Activated CD4-positive, alpha-beta T cell treated with anti-CD3 and anti-CD28 coated beads for 24 hours (primary cell): ENCODE data around the gene CP.
"Not testable (repeated sequence)": the region's sequence is repeated elsewhere in the genome, so short reads cannot be mapped to it uniquely, and the experiment has no call there.

Source experiments
- DNase-seq, 2 donors: peaks; one replicate each; pipeline ENCODE4 v3.0.0-alpha.2; 2020; ENCODE audit warnings: low read depth in 2 of 2

The CP gene

DNA sequence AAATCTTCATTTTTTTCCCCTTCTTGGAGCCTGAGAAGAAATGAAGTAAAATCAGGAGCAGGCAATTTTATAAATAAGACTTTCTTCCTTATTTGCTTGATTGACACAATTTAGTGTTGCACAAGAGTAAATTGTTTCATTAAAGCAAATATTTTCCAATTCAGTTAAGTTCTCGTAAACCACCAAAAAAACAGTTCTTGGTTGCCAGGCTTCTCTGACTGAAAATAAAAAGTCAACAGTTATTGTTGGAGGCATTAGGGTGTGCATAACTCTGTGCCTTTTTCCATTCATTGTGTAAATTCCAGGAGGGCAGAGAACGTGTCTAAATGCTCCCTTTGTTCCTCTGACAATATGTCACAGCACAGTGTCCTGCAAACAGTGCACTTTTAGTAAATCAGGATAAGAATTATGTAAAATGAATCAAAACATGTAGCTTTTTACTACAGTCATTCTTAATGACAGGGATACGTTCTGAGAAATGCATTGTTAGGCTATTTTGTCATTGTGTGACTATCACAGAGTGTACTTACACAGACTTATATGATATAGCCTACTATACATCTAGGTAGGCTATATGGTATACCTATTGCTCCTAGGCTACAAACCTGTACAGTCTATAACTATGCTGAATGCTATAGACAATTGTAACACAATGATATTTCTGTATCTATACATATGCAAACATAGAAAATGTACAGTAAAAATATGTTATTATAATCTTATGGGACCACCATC, at the start of gene CP:
Gene CP, minus strand, starts transcription at position 47 of the 735 bp plus-strand sequence. Its CDS starts 37 bp downstream, at position 10.
- no peak for DNase-seq

DNA sequence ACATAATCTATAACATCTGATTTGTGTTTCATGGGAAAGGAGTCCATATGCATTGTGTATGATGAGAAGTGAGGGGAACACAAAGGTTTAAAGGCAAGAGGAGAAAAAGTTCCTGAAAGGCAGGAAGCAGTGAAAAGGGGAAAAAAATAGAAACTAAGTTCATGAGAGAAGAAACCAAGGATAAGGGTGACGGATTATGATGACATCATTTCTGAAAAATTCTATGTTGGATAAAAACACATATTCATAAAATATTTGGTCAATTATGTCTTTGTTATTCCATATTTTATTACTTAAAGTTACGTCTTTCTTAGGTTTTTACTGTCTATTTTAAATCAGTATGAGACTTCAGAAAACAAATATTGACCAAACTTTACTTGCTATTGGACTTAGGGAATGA, 48.6 kb upstream of the CP start:
- no peak for DNase-seq

GRCh38 chr3:149269687-149270086, 48.1 kb upstream of the CP start:
- DNase-seq, result no peak

DNA sequence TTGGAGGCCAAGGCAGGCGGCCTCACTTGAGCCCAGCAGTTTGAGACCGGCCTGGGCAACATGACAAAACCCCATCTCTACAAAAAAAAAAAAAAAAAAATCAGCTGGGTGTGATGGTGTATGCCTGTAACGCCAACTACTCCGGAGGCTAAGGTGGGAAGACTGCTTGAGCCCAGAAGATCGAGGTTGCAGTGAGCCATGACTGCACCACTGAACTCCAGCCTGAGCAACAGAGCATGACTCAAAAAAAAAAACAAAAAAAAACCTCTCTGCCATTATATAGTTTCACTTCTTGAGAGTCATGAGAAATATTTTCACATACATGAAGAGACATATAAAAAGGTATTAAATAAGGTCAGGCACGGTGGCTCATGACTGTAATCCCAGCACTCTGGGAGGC, 45.9 kb upstream of the CP start:
- DNase-seq, result no peak

- DNase-seq, result no peak
These were observed 45.1 kb upstream of the CP start for GRCh38 chr3:149266736-149267135.

- DNase-seq, result no peak
These were observed 42.2 kb upstream of the CP start for GRCh38 chr3:149263856-149264255.

DNA sequence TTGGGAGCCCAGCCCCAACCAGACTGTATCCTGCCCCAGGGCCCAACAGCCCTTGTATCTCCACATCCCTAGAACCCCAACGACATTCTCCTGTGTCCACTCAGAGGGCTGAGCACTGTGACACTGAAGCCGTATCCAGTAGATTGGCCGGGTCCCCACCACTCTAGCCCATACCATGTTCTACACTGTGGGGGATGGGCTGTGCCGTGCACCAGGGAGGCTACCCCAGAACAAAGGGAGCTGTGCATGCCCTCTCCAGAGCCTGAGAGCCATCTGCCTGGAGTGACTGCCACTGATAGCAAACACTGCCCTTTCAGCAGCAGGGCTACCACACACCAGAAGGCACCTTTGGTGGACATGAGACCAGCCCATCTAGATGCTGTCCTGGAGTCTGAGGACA, 37.1 kb upstream of the CP start:
- DNase-seq, result no peak

DNA sequence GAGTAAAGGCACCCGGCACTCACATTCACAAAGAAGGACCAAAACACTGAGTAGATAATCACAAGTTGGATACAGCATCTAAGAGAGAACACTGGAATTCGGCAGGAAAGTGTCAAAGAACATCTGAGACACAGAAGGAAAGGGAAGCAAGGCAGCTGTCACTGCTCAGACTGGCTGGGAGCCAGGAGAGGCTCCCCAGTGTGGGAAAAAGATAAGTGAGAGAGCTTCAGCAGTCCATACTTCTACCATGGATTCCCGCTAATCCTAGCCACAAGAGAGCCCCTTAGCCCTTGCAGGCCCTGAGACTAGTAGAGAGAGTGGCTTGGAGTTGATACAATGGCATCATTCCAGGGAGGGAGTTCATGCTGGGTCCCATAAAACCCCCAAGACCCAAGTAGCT, 36.7 kb upstream of the CP start:
- no peak for DNase-seq

DNA sequence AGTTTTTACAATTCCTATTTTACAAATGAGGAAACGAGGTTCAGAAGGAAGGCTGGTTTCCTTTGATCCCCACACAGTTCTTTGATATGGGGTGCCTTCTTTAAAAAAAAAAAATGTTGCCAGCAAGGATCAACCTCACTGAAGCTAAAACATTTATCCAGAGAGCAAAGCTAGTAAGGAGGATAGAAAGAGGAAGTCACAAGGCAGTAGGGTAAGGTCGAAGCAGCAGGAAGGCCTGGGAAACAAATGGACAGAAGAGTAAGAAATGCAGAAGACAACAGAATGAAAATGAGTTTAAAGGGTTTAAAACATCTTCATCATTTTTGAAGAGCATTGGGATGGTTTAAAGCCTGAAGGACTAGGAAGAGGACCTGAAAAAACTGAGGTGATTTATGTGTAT, 30.6 kb upstream of the CP start:
- no peak for DNase-seq

DNA sequence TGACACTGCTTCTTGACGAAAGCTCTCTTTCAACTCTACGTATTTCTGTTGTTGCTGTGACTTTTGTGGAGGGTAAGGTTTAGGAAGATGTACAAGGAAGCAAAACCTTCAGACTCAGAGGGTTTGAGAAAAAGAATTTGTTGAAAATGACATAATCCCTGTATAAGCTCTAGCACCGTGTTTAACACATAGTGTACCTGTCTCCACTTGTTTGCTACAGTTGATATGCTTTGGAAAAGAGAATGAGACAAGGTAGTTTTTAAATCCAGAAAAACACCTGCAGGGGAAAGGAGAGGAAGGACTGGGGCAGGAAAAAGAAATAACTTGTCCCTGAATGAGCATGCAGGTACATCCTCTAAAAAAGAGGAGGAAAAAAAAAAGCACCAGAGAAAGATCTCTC, 29.6 kb upstream of the CP start:
- no peak for DNase-seq

DNA sequence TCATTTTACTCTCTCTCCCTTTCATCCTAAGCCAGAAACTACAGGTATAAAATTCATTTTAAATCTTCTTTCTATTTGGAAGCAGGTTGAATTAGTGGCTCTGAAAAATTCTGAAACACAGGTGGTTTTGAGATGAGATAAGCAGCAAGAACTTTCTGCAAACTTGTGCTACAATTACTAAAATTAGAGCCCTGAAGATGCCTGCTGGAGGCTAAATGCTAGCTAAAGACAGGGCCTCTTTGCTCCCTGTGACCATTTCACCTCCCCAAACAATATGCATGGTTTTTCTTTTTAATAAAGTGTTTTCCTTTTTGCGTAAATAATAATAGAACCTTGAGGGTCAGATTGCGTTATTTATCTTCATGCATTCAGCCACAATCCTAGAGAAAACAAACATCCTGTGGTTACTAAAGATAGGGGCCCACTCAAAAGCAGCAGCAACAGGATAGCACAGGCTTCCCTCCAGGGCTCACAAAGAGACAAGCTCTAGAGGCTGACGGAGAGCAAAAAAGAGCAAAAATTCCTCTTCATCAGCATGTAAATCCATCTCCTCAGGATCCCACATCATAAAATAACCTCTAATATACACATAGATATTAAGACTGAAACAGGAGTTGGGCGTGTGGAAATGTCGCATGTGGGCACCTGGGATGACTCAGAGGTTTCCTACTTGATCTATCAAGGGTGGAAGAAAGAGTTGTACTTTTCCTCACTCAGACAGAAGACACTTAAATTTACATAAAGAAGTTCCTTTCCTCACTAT, 26.5 kb upstream of the CP start:
- peak; percentile 11 to 13 for DNase-seq

- no peak for DNase-seq
These were observed 25.5 kb upstream of the CP start for GRCh38 chr3:149247008-149247710.

DNA sequence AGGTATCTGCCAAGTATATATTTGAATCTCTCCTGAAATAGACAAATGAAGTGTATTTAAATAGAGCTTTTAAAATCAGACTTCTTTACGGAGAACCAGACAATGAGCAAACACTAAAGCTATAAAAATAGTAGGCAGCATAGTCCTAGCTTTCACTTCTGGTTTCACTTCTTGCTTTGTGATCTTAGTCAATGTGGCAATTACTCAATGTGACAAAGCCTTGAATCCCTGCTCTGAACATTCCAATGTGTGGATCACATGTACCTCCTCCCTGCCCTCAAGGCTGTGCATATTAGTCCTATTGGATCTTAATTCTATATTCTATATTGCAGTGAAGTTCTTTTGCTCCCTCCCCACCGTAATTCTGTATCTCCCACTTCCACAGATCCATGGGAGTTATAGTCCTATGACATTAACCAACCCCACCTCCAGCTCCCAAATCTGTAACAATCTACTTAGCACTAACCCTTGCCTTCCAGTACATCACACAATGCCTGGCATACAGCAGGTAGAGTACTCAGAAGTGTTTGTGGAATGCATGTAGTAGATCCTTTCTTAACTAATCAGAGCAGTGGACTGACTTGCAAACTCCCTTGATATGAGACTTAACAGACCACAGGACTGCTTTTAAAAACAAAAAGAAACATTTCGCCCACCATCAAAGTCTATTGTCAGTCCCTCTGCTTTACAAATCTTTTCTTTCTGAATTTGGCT, 24.3 kb upstream of the CP start:
- DNase-seq, result no peak

DNA sequence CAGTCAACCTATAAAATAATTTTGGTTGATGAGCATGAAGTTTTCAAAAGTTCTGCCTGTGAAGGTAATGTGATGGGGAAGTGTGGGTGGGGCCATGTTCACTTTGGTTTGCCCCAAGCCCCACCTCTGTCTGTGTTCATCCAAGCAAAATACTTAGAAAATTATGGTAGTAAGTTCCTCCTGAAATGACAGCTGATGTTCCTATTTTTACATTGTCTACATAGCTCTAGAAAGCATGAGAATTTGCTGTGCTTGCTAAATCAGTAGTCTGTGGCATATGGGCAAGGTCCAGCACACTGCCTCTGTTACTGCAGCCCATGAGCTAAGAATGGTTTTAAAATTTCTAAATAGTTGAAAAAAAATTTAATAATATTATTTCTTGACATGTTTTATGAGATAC, 21.9 kb upstream of the CP start:
- DNase-seq, result no peak

DNA sequence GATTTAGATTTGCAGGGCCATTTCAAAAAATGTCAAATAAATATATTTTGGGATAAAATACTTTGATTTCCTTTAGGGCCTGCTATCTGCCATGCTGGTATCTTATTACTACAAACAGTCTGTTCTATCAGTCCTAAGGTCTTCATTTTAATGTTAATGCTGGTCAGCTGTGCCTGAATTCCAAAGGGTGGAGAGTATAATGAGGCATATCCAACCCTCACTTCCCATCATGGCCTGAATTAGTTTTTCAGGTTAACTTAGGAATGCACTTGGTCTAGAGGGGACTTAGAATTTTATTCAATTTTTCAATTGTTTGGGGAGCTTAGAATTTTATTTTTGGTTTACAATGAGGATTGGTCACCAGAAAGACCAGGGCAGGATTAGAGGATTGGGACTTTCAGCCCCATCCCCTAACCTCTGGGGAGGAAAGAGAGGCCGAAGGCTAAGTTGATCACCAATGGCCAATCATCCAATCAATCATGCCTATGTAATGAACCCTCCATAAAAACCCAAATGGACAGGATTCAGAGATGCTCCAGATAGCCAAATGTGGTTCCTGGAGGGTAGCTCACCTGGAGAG, 17.8 kb upstream of the CP start:
- no peak for DNase-seq

DNA sequence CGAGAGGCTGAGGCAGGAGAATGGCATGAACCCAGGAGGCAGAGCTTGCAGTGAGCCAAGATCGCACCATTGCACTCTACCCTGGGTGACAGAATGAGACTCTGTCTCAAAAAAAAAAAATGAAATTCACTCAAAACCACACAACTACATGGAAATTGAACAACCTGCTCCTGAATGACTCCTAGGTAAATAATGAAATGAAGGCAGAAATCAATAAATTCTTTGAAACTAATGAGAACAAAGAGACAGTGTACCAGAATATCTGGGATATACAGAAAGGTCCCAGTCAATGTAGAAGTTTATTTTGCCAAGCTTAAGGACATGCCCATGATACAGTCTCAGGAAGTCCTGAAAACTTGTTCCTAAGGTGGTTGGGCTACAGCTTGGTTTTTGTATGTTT, 16.6 kb upstream of the CP start:
- DNase-seq, result not testable (repeated sequence)

DNA sequence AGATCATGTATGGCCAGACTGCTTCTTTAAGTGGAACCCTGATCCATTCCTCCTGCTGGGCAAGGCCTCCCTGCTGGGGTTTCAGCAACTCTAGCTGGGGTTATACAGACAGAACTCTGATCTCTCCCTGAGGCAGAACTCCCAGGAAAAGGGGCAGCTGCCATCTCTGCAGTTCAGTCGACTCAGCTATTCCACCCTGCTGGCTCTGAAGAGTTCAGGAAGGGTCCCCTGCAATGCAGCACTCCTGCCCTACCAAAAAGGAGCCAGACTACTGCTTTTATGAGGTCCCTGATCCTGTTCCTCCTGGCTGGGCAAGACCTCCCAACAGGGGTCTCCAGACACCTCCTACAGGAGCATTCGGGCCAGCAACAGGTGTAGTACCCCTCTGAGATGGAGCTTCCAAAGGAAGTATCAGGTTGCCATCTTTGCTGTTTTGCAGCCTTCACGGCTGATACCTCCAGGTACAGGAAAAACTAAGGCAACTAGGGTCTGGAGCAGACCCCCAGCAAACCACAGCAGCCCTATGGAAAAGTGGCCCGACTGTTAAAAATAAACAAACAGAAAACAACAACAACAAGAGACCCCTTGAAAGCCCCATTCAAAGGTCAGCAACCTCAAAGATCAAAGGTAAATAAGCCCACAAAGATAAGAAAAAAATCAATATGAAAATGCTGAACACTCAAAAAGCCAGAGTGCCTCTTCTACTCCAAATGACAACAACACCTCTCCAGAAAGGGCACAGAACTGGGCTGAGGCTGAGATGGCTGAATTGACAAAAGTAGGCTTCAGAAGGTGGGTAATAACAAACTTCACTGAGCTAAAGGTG, 14.2 kb upstream of the CP start:
- DNase-seq, result no peak

DNA sequence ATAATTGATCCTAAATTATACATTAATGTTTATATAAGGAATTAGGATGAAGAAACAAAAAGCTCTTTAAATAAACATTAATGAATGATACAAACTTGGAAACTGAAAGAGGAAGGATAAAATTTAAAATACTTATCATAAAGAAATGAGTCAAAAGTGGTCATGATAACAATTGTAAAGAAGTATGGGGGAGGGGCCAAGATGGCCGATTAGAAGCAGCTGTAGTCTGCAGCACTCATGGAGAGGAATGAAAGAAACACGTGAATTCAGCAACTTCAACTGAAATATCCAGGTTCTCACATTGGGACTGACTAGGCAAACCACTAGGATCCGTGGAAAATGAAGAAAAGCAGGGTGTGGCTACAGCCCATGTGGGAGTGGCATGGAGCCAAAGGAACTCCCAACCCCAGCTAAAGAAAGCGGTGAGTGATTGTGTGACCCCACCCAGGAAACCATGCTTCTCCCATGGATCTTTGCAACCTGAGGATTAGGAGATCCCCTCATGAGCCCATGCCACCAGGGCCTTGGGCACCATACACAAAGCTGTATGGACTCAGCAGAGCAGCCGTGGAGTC, 13.1 kb upstream of the CP start:
- no peak for DNase-seq

DNA sequence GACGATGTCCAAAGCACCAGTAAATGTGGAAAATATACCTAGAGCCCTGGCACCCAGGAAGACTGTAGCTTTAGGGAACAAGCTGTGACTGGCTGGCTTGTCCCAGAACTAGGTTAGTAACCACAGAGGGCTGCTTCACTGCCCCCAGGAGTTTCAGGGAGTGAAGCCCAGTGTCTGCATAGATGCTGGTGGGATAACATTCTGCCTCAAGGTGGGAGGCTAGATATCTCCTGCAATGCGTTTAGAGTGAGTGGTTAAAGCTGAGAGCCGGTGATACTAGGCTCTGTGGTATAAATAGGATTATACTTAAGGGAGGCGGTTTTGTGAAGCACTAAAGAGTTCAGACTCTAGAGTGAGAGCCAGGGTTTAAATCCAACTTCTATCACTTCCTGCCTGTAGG, 11.7 kb upstream of the CP start:
- DNase-seq, result no peak

DNA sequence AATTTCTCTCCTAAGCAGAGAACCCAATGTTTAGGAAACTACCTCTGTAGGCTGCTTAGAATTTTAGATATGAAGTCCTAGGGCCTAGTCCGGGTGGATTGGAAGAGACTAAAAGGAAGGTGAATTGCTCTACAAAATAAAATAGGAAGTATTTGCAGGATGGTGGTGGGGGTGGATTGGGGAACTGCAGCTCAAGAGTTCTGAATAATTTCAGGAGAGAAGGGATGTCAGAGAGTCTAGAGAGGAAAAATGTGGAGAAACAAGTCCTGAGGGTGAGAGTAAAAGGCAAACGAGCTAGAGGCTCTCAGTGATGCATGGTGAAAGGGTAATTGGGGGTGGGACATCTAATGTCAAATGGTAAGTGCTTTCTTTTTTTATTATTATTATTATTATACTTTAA, 10.2 kb upstream of the CP start:
- no peak for DNase-seq
